ENCODE data around the gene ASTN2.

GRCh38 chr9:116432051-116432450 lies 982.8 kb downstream of the ASTN2 start:
- no peak for TF ChIP-seq EZH2 (IDR thresholded peaks at IDR 0.05; ENCODE audit: borderline replicate concordance, low read length)
- no peak for TF ChIP-seq CTCF (conservative IDR thresholded peaks at IDR 0.05 in 1 of 2, IDR thresholded peaks at IDR 0.05 in 1 of 2; ENCODE audit: extremely low read depth in 1 of 2, insufficient read depth in 1 of 2, low read depth in 1 of 2, low read length in 2 of 2)
